Measurements from ENCODE around the gene NUDT5.
"Not testable (repeated sequence)": the region's sequence is repeated elsewhere in the genome, so short reads cannot be mapped to it uniquely, and the experiment has no call there.

NUDT5 gene

GRCh38 chr10:12202226-12202625 lies 6.5 kb upstream of the NUDT5 start:
- no peak for DNase-seq

GRCh38 chr10:12201543-12201942 lies 5.9 kb upstream of the NUDT5 start:
- no peak for DNase-seq

DNA sequence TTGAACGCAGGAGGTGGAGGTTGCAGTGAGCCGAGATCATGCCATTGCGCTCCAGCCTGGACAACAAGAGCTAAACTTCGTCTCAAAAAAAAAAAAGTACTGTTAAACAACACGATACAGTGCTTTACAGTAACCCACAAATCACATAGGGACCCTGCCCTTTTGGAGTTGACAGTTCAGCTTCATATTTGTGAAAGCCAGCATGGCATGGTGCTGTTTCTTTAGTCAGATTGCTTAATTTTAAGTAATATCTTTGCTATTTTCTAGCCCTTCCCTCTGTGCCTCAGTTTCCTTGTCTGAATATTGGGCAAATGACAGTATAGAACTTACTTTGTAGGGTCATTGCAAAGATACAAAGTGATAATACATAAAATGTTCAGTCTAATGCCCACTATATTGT lies 5.2 kb upstream of the NUDT5 start:
- DNase-seq = no peak

DNA sequence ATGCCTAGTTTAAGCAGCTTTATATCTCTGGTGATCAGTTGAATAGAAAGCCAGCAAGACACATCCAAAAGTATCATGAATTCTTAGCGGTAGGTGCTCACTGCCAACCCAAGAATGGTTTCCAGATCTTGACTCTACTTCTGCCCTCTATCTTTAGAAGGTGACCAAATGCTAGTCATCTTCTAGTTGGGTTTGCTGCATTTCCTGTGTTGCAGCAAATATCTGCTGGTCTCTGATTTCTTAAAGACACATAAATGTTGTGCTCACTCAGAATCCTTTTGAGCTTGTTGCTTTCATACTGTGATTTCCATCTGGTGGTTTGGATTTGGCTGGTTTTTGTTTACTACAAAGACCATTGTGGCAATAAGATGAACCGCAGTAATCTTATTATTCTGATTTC lies 2.5 kb upstream of the NUDT5 start:
- no peak for DNase-seq

- no peak for DNase-seq
Measured at GRCh38 chr10:12196531-12197211, 980 bp upstream of the NUDT5 start.

GRCh38 chr10:12195281-12195602 lies 449 bp downstream of the NUDT5 start:
- no peak for DNase-seq

DNA sequence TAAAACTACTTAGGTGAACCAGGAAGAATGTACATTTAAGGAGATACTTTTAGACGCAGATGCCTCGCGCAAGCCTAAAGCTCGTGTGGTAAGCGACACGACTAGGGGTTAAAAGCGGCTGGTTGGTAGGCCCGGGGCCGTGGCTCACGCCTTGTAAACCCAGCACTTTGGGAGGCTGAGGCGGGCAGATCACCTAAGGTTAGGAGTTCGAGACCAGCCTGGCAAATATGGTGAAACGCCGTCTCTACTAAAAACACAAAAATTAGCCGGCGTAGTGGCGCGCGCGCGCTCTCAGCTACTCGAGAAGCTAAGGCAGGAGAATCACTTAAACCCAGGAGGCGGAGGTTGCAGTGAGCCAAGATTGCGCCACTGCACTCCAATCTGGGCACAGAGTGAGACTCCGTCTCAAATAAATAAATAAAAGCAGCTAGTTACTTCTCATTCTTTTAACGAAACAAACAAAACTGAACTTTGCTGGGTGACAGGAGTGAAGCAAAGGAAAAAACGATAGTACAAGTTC lies 879 bp downstream of the NUDT5 start:
- no peak for DNase-seq

DNA sequence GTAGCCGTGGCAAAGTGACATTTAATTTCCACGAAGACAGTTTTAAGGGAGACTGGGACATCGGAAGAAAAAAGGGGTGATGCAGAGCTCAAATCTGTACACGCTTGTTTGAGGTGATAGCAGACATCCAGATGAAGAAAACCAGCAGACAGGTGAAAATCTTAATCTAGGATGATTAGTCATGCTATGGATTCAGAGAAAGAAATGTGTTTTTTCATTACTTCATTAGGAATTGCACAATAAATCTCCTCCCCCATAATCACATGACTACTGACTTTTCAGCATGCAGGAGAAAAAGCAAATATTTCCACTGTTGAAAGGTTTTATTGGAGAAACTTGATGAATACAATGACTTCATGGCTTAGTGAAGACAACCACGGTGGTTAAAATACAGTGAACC lies 2.5 kb downstream of the NUDT5 start:
- no peak for DNase-seq

DNA sequence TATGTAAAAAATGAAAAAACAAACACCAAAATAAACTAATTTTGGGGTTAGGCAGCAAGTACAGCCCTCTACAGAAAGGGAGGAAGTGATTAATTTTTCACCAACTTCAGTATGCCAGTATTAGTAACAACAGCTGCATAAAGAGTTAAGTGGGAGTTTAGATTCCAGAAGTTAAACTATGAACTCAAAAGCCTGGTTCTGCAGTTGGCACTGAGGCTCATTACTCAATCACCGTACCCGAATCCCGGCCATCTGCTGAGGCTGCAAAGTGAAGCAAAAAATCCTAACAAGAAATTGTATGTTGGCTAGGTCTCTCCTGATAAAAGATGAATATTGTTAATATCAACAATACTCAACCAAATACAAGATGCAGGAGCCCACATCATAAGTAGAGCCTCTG lies 4.0 kb downstream of the NUDT5 start:
- DNase-seq = no peak

- DNase-seq = no peak
Measured at GRCh38 chr10:12189426-12189825, 6.3 kb downstream of the NUDT5 start.

GRCh38 chr10:12188656-12189055 lies 7.0 kb downstream of the NUDT5 start:
- DNase-seq = no peak

DNA sequence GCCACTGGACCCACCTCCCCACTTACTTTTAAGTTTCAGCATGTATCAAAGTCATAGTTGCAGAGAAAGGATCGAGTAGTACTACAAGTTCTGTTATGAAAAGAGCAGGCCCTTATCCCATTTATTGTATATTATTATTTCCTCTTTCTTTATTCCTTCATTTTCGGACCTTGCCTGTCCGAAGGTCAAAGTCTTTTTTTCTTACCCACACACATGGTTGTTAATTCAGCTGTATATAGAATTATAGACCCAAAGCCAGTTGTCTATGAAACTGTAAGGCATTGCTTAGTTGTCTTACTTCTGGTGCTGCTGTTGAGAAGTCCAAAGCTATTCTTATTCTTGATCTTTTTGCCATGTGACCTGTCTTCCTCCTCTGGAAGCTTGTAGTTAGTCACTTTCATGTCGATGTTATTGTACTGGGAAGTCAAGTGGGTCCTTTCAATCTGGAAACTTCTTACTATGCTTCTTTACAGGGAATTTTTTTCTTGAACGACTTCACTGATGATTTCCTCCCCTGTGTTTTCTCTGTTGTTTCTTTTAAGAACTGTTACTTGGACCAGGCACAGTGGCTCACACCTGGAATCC lies 8.3 kb downstream of the NUDT5 start:
- no peak for DNase-seq

DNA sequence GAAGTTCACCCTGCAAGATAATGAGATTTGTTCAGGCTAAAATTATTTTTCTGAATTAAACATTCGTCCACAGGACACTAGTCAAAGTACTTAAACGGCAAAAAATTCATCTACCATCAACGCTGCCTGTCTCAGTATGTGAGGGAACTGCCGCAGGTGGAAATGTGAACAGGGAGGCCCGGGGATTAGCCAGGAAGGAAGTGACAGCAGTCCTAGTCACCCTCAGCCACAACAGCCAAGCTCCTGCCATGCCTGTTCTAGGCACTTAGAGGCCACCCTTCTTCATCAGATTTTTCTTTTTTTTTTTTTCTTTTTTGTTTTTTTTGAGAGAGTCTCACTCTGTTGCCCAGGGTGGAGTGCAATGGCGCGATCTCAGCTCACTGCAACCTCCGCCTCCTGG lies 9.4 kb downstream of the NUDT5 start:
- DNase-seq = no peak

- DNase-seq = no peak
Measured at GRCh38 chr10:12184165-12184564, 11.5 kb downstream of the NUDT5 start.

DNA sequence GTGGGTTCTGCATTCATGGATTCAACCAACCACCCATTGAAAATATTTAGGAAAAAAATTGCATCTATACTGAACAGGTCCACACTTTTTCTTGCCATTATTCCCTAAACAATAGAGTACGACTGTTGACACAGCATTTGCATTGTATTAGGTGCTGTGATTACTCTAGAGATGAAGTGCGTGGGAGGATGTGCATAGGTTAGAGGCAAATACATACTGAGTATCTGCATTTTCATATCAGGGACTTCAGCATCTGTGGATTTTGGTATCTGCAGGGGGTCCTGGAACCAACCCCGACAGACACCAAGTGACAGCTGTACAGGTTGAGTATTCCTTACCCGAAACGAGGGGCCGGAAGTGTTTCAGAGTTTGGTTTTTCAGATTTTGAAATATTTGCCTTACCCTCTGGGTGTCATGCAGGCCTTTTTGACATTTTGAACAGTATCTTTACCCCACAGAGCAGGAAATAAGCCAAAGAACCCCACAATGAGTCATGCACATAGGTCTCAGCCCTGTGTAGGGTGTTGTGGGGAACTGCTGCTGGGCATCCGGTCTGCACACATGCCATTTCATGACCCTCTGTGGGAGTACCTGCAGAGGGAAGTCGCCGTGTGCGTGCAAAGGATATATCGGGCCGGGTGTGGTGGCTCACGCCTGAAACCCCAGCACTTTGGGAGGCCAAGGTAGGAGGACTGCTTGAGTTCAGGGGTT lies 14.5 kb downstream of the NUDT5 start:
- DNase-seq = no peak

- no peak for DNase-seq
Measured at GRCh38 chr10:12180221-12180974, 15.3 kb downstream of the NUDT5 start.

DNA sequence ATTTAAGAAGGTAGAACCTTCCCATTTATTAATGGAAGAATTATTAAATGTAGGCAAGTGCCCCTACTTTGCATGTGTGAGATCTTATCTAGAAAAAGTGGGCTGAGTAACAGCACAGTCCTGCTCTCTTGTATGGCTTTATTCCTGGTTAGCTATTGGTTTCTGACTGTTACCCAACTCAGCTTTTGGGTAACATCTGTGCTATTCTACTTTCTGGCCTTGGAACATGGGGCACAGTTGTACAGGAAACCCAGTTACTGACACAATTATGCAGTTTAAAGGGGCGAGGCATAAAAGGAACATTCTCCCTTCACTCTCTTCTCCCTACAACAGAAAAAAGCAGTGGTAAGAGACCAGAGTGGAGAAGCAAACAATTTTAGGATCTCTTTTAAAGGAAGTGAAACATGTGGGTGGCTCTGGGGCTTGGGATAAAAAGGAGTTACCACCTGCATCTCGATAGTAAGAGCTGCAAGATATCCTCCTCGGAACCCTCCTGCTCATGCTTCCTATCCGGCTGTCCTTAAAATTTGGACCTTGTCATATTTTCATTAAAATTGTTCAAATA lies 16.0 kb downstream of the NUDT5 start:
- no peak for DNase-seq

GRCh38 chr10:12177642-12178041 lies 18.0 kb downstream of the NUDT5 start:
- DNase-seq = no peak

DNA sequence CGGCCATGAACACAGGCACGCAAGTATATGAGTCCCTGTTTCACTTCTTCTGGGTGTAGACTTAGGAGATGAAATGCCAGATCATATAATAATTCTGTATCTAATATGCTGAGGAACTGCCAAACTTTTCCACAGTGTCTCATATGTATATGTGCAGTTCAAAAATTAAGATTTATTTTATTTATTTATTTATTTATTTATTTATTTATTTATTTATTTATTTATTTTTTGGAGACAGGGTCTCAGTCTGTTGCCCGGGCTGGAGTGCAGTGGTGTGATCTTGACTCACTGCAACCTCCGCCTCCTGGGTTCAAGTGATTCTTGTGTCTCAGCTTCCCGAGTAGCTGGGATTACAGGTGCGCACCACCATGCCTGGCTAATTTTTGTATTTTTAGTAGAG lies 24.2 kb downstream of the NUDT5 start:
- DNase-seq = not testable (repeated sequence)

GRCh38 chr10:12165999-12166775 lies 29.5 kb downstream of the NUDT5 start:
- no peak for DNase-seq

DNA sequence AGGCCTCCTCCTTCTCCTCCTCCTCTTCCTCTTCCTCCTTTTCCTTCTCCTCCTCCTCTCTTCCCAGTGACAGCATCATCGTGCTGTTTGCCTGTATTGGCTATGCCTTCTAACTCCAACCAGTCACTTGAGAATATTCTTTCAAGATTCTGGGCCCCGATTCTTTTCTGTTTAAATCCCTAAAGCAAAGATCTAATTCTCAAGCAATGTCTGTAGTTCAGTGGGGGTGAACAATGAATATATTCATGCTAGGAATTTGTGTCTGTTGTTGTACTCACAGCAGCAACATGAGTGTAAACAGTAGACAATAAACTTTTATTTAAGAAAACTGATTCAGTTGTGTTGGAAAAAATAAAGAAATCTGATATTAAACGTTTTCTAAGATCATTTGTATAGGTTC lies 30.7 kb downstream of the NUDT5 start:
- no peak for DNase-seq

DNA sequence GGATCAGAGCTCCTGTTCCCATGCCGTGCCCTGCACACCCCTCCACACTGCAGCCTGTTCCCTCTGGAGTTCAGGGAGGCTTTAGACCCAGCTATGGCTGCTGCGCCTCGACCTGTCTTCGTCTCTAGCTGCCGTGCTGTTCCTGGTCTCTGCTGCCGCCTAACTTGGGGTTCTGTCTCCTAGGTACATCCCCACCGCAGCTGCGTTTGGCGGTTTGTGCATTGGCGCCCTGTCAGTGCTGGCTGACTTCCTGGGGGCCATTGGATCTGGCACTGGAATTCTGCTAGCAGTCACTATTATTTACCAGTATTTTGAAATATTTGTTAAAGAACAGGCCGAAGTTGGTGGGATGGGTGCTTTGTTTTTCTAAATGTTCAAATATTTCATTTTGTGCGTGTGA lies 31.6 kb downstream of the NUDT5 start:
- DNase-seq = no peak

GRCh38 chr10:12162927-12163326 lies 32.8 kb downstream of the NUDT5 start:
- DNase-seq = no peak
